Endothelial cell of umbilical vein (primary cell): ENCODE results near the gene GUCA2A. TPM values are rescaled to one million over a fixed set of nuclear protein-coding genes. Genes with fewer than 3 reads are reported as not detected.

ENCODE experiments used
- BruUV-seq: library from RNA; stranded (reverse); fragments of 400-500 nt; replicated peaks from 2 replicates; lab custom pipeline; 2021; lab: Mats Ljungman, UMichigan
- CTCF ChIA-PET: fragments of 300-600, 350-600 bp; sonication (Branson Sonifier 250); formaldehyde crosslinking; loops from one replicate; lab custom pipeline; 2021; ENCODE audit warnings: antibody characterized with exemption, inconsistent platforms; lab: Charles Lee
- POLR2A ChIA-PET: fragments of 300-600, 350-600 bp; sonication (Branson Sonifier 250); formaldehyde crosslinking; loops from one replicate; lab custom pipeline; 2021; ENCODE audit warnings: antibody characterized with exemption, inconsistent platforms; lab: Charles Lee
- DNase-seq: peaks from one replicate; pipeline ENCODE4 v3.0.0-alpha.2; 2011; ENCODE audit warnings: low read depth, low spot score
- FAIRE-seq: peaks from 2 replicates; lab custom pipeline; 2011; peaks lifted over from hg19 to GRCh38; lab: Jason Lieb, UNC
- H2AFZ ChIP-seq: 2 replicates; pipeline ENCODE4 v1.6.0; 2012; ENCODE audit warnings: low read depth, low read length, control low read depth, inconsistent platforms
- H3K27ac ChIP-seq: 2 replicates; pipeline ENCODE4 v1.5.1; 2011; ENCODE audit warnings: low read depth, mild to moderate bottlenecking, control low read depth, low read length, moderate library complexity; ENCODE audit not compliant: insufficient read depth
- H3K27me3 ChIP-seq, 2 experiments: 2 replicates each; pipeline versions ENCODE4 v1.6.0 to v1.6.1; 2011; ENCODE audit warnings: low read length in 2 of 2, mixed read lengths in 1 of 2; ENCODE audit not compliant: control insufficient read depth in 2 of 2, insufficient read depth in 2 of 2
- H3K36me3 ChIP-seq, 2 experiments: 2 replicates in 1 of 2; 3 replicates in 1 of 2; pipeline ENCODE4 v1.5.1; 2011; ENCODE audit warnings: low read length in 2 of 2, mild to moderate bottlenecking in 1 of 2, moderate library complexity in 1 of 2; ENCODE audit not compliant: control insufficient read depth in 2 of 2, insufficient read depth in 2 of 2; ENCODE audit errors: extremely low read depth in 1 of 2
- H3K4me1 ChIP-seq: 3 replicates; pipeline ENCODE4 v1.5.1; 2011; ENCODE audit warnings: mild to moderate bottlenecking, low read length; ENCODE audit not compliant: control insufficient read depth, insufficient read depth; ENCODE audit errors: extremely low read depth
- H3K4me2 ChIP-seq: 2 replicates; pipeline ENCODE4 v1.6.1; 2011; ENCODE audit warnings: low read length, control low read depth, mixed read lengths; ENCODE audit not compliant: insufficient read depth
- H3K4me3 ChIP-seq, 3 experiments: fragments of 200-600 bp in 1 of 3; sonication (generic), shearing (Covaris generic) in 1 of 3; replicated peaks in 1 of 3; 2 replicates each; pipeline ENCODE4 v1.5.1; 2011 to 2016; ENCODE audit warnings: control low read depth in 3 of 3, low read length in 3 of 3, mild to moderate bottlenecking in 2 of 3, inconsistent platforms in 1 of 3, low read depth in 1 of 3, moderate library complexity in 1 of 3; ENCODE audit not compliant: insufficient read depth in 1 of 3
- H3K79me2 ChIP-seq: 2 replicates; pipeline ENCODE4 v1.6.0; 2012; ENCODE audit warnings: low read length, inconsistent platforms; ENCODE audit not compliant: control insufficient read depth, insufficient read depth
- H3K9ac ChIP-seq: replicated peaks from 2 replicates; pipeline ENCODE3; 2011; ENCODE audit warnings: low read length, control low read depth; ENCODE audit not compliant: insufficient read depth; ENCODE audit errors: extremely low read depth
- H3K9me1 ChIP-seq: replicated peaks from 3 replicates; pipeline ENCODE4 v1.6.0; 2011; ENCODE audit warnings: mild to moderate bottlenecking, low read length; ENCODE audit not compliant: control insufficient read depth, insufficient read depth; ENCODE audit errors: extremely low read depth
- H3K9me3 ChIP-seq: replicated peaks from 2 replicates; pipeline ENCODE4 v1.5.1; 2012; ENCODE audit warnings: low read length, inconsistent platforms; ENCODE audit not compliant: control insufficient read depth, insufficient read depth
- H4K20me1 ChIP-seq: replicated peaks from 2 replicates; pipeline ENCODE3; 2011; ENCODE audit warnings: mild to moderate bottlenecking, low read length; ENCODE audit not compliant: control insufficient read depth, insufficient read depth; ENCODE audit errors: extremely low read depth
- CTCF ChIP-seq, 2 donors: IDR thresholded peaks; 1 replicate in 1 of 2; 2 replicates in 1 of 2; pipeline ENCODE4 v1.5.1; 2011; ENCODE audit warnings: low read length in 2 of 2, mild to moderate bottlenecking in 2 of 2, moderate library complexity in 2 of 2, control low read depth in 1 of 2, inconsistent platforms in 1 of 2, low read depth in 1 of 2; ENCODE audit not compliant: insufficient read depth in 1 of 2; ENCODE audit errors: extremely low read depth in 1 of 2
- FOS ChIP-seq: IDR thresholded peaks from 2 replicates; pipeline ENCODE4 v1.6.1; 2011; ENCODE audit warnings: mild to moderate bottlenecking, low read length, moderate library complexity, borderline replicate concordance; ENCODE audit not compliant: insufficient read depth
- GATA2 ChIP-seq: IDR thresholded peaks from 2 replicates; pipeline ENCODE4 v1.7.0; 2011; ENCODE audit warnings: low read depth, mild to moderate bottlenecking, moderate library complexity, mixed read lengths, low read length; ENCODE audit not compliant: insufficient read length, insufficient read depth
- JUN ChIP-seq: IDR thresholded peaks from 2 replicates; pipeline ENCODE4 v1.6.1; 2011; ENCODE audit warnings: borderline replicate concordance, low read depth; ENCODE audit not compliant: insufficient read length, insufficient read depth
- MAX ChIP-seq: IDR thresholded peaks from 2 replicates; pipeline ENCODE4 v1.6.1; 2011; ENCODE audit not compliant: insufficient read depth, insufficient read length
- MYC ChIP-seq: IDR thresholded peaks from one replicate; pipeline ENCODE4 v1.6.1; 2011; ENCODE audit warnings: mild to moderate bottlenecking, low read depth, low read length
- POLR2A ChIP-seq: IDR thresholded peaks from 2 replicates; pipeline ENCODE4 v1.6.1; 2012; ENCODE audit warnings: low read depth, mild to moderate bottlenecking, control low read depth, low read length
- POLR2AphosphoS5 ChIP-seq: IDR thresholded peaks from 2 replicates; pipeline ENCODE4 v1.6.1; 2012; ENCODE audit warnings: low read depth, mild to moderate bottlenecking, control low read depth, low read length, moderate library complexity; ENCODE audit not compliant: insufficient read depth
- dilution Hi-C: fragments of 300-500 bp; cut with MboI; formaldehyde crosslinking; loops from one replicate; pipeline ENCODE4 v1.15.0; 2019; ENCODE audit warnings: low sequenced_read_pairs; ENCODE audit not compliant: extremely low pct_ligation_motif_present
- intact Hi-C: fragments of 100-400 bp; cut with micrococcal nuclease; formaldehyde crosslinking; loops from one replicate; pipeline ENCODE4 v1.10.0; 2022
- polyA plus RNA-seq, 4 experiments: library from polyadenylated mRNA; depleted of rRNA in 3 of 4; stranded (reverse) in 3 of 4; unstranded in 1 of 4; fragments of >200 nt; gene quantifications; 2 replicates each; pipeline versions ENCODE4 v1.2.1 to v1.2.3, GENCODE V29; 2011 to 2012; ENCODE audit warnings: missing spikeins in 1 of 4
- total RNA-seq: library from RNA; stranded (reverse); gene quantifications from 2 replicates; pipeline ENCODE4 v1.2.3, GENCODE V29; 2021

The GUCA2A gene
- total and polyA plus RNA-seq, 2 donors (not counting 3 experiments of a cell fraction or from before 2014, with no cell fraction given): not detected

GRCh38 chr1:42142894-42143675, 21.5 kb downstream of the GUCA2A start:
- H2AFZ ChIP-seq: no peak overlapping the region
- H3K9me1 ChIP-seq: no peaks in the 10 kb centered on the region
- no peaks in the 10 kb centered on the region for H4K20me1 ChIP-seq
- intact Hi-C loops: loop anchor here (10.0 kb wide), 1 partner anchor 328 kb away; no protein-coding TSS in a partner anchor
- no peak overlapping the region for H3K4me2 ChIP-seq
- dilution Hi-C loops: no loop called here
- DNase-seq: no peak
- TF ChIP-seq CTCF (IDR thresholded peaks at IDR 0.05; ENCODE audit: extremely low read depth in 1 of 2, insufficient read depth in 1 of 2, low read depth in 1 of 2, low read length in 2 of 2) (no peak), MAX (no peak), MYC (no peak), POLR2A (no peak), JUN (no peak), GATA2 (no peak), POLR2AphosphoS5 (no peak), FOS (no peak)
- ChIA-PET POLR2A (no interaction called here), CTCF (interaction anchor here (0.9 to 1.8 kb wide), 2 partner anchors 10 to 30 kb away, joined by 3 to 7 read pairs; no protein-coding TSS in a partner anchor)
- H3K79me2 ChIP-seq: no peaks in the 10 kb centered on the region
- FAIRE-seq: no peak
- peaks cover 17 to 20% of the 10 kb centered on the region in 2 experiments for H3K27me3 ChIP-seq
- no TSS peak for BruUV-seq
- H3K9ac ChIP-seq: no peak overlapping the region
- H3K9me3 ChIP-seq: no peaks in the 10 kb centered on the region
- H3K36me3 ChIP-seq: no peaks in the 10 kb centered on the region
- H3K27ac ChIP-seq: no peak overlapping the region
- H3K4me1 ChIP-seq: no peaks in the 10 kb centered on the region
- H3K4me3 ChIP-seq: no peak overlapping the region
